HEK293 (cell line): ENCODE data around the gene TBC1D5.

Source experiments
- CTCF ChIA-PET: fragments of 350-600 bp; formaldehyde crosslinking; extraction: SDS; loops from one replicate; lab custom pipeline; 2021; ENCODE audit warnings: antibody characterized with exemption; lab: Yijun Ruan, JAX
- POLR2A ChIA-PET: fragments of 300-600 bp; formaldehyde crosslinking; extraction: SDS; loops from one replicate; lab custom pipeline; 2020; ENCODE audit warnings: antibody characterized with exemption, inconsistent platforms; lab: Yijun Ruan, JAX
- H3K27ac ChIP-seq: fragments of 200-500 bp; sonication (Bioruptor generic); 2 replicates; pipeline ENCODE4 v1.5.1; 2014; ENCODE audit warnings: low read depth, low read length, control low read depth, inconsistent platforms; ENCODE audit errors: extremely low read depth
- H3K36me3 ChIP-seq, 2 experiments: fragments of 200-500 bp in 1 of 2; sonication (Bioruptor generic) in 1 of 2; 1 replicate in 1 of 2; 2 replicates in 1 of 2; pipeline ENCODE4 v1.5.1; 2014 to 2017; ENCODE audit warnings: inconsistent platforms in 2 of 2, low read length in 2 of 2; ENCODE audit not compliant: control insufficient read depth in 2 of 2, insufficient read depth in 1 of 2
- H3K4me1 ChIP-seq: fragments of 200-500 bp; sonication (Bioruptor generic); 2 replicates; pipeline ENCODE4 v1.5.1; 2014; ENCODE audit warnings: mild to moderate bottlenecking, low read length, inconsistent platforms; ENCODE audit not compliant: control insufficient read depth, insufficient read depth
- H3K4me3 ChIP-seq: 2 replicates; pipeline ENCODE4 v1.5.1; 2011; ENCODE audit warnings: low read depth, mild to moderate bottlenecking, control low read depth, low read length, moderate library complexity
- H3K9me3 ChIP-seq: fragments of 200-500 bp; sonication (Bioruptor generic); 2 replicates; pipeline ENCODE4 v1.5.1; 2014; ENCODE audit warnings: low read depth, low read length, inconsistent platforms; ENCODE audit not compliant: control insufficient read depth, insufficient read depth
- GLIS1 ChIP-seq: fragments of 450-650 bp; formaldehyde crosslinking; IDR thresholded peaks from 2 replicates; pipeline ENCODE4 v1.5.1; 2016; ENCODE audit warnings: missing biosample characterization, missing genetic modification characterization
- HOXC10 ChIP-seq: sonication (generic); formaldehyde crosslinking; IDR thresholded peaks from 2 replicates; pipeline ENCODE4 v1.8.1; 2023; ENCODE audit warnings: mild to moderate bottlenecking, missing genetic modification reagents
- KLF10 ChIP-seq: fragments of 450-650 bp; IDR thresholded peaks from 2 replicates; pipeline ENCODE4 v1.5.1; 2018; ENCODE audit warnings: missing biosample characterization, mild to moderate bottlenecking, missing genetic modification characterization
- KLF16 ChIP-seq: fragments of 450-650 bp; formaldehyde crosslinking; IDR thresholded peaks from 2 replicates; pipeline ENCODE4 v1.5.1; 2017; ENCODE audit warnings: missing biosample characterization, missing genetic modification characterization
- PBX3 ChIP-seq: sonication (generic); formaldehyde crosslinking; IDR thresholded peaks from 2 replicates; pipeline ENCODE4 v1.8.1; 2022; ENCODE audit warnings: mild to moderate bottlenecking, moderate library complexity, missing genetic modification reagents
- SCRT2 ChIP-seq: fragments of 450-650 bp; formaldehyde crosslinking; IDR thresholded peaks from 2 replicates; pipeline ENCODE4 v1.5.1; 2016; ENCODE audit warnings: missing biosample characterization, missing genetic modification characterization
- SP2 ChIP-seq: fragments of 450-650 bp; formaldehyde crosslinking; IDR thresholded peaks from 2 replicates; pipeline ENCODE4 v1.5.1; 2016; ENCODE audit warnings: missing biosample characterization, missing genetic modification characterization
- YY1 ChIP-seq: fragments of 450-650 bp; formaldehyde crosslinking; IDR thresholded peaks from 2 replicates; pipeline ENCODE4 v1.5.1; 2018; ENCODE audit warnings: missing biosample characterization, missing genetic modification characterization
- ZBTB1 ChIP-seq: fragments of 450-650 bp; formaldehyde crosslinking; IDR thresholded peaks from 2 replicates; pipeline ENCODE4 v1.5.1; 2016; ENCODE audit warnings: missing biosample characterization, missing genetic modification characterization
- ZBTB20 ChIP-seq: fragments of 450-650 bp; formaldehyde crosslinking; IDR thresholded peaks from 2 replicates; pipeline ENCODE4 v1.5.1; 2016; ENCODE audit warnings: missing biosample characterization, missing genetic modification characterization
- ZBTB21 ChIP-seq: fragments of 450-650 bp; formaldehyde crosslinking; IDR thresholded peaks from 2 replicates; pipeline ENCODE4 v1.5.1; 2017; ENCODE audit warnings: missing biosample characterization, missing genetic modification characterization
- ZNF148 ChIP-seq: fragments of 450-650 bp; formaldehyde crosslinking; IDR thresholded peaks from 2 replicates; pipeline ENCODE4 v1.5.0; 2017; ENCODE audit warnings: missing biosample characterization, missing genetic modification characterization, borderline replicate concordance
- ZNF274 ChIP-seq, 2 experiments: fragments of 200-500 bp in 1 of 2; fragments of 450-650 bp in 1 of 2; sonication (Bioruptor generic) in 1 of 2; formaldehyde crosslinking in 1 of 2; IDR thresholded peaks; 2 replicates each; pipeline versions ENCODE4 v1.5.1 to v1.6.1; 2014 to 2016; ENCODE audit warnings: borderline replicate concordance in 1 of 2, inconsistent platforms in 1 of 2, low read length in 1 of 2, missing biosample characterization in 1 of 2, missing genetic modification characterization in 1 of 2
- ZNF416 ChIP-seq: fragments of 450-650 bp; formaldehyde crosslinking; IDR thresholded peaks from 2 replicates; pipeline ENCODE4 v1.5.1; 2016; ENCODE audit warnings: missing biosample characterization, missing genetic modification characterization
- ZNF513 ChIP-seq: fragments of 450-650 bp; IDR thresholded peaks from 2 replicates; pipeline ENCODE4 v1.5.1; 2018; ENCODE audit warnings: missing biosample characterization, missing genetic modification characterization
- ZNF514 ChIP-seq: fragments of 450-650 bp; formaldehyde crosslinking; IDR thresholded peaks from 2 replicates; pipeline ENCODE4 v1.5.1; 2016; ENCODE audit warnings: missing biosample characterization, missing genetic modification characterization
- ZNF518A ChIP-seq: fragments of 450-650 bp; formaldehyde crosslinking; conservative IDR thresholded peaks from 2 replicates; pipeline ENCODE4 v1.5.1; 2016; ENCODE audit warnings: low read depth, missing biosample characterization, missing genetic modification characterization
- ZNF560 ChIP-seq: fragments of 450-650 bp; formaldehyde crosslinking; IDR thresholded peaks from 2 replicates; pipeline ENCODE4 v1.5.1; 2017; ENCODE audit warnings: missing biosample characterization, missing genetic modification characterization, borderline replicate concordance
- ZNF623 ChIP-seq: fragments of 450-650 bp; formaldehyde crosslinking; IDR thresholded peaks from 2 replicates; pipeline ENCODE4 v1.5.1; 2016; ENCODE audit warnings: missing biosample characterization, missing genetic modification characterization
- ZNF629 ChIP-seq: fragments of 450-650 bp; formaldehyde crosslinking; IDR thresholded peaks from 2 replicates; pipeline ENCODE4 v1.5.1; 2017; ENCODE audit warnings: missing biosample characterization, missing genetic modification characterization
- ZNF704 ChIP-seq: fragments of 450-650 bp; formaldehyde crosslinking; IDR thresholded peaks from 2 replicates; pipeline ENCODE4 v1.5.1; 2016; ENCODE audit warnings: missing biosample characterization, missing genetic modification characterization
- ZNF707 ChIP-seq: fragments of 450-650 bp; formaldehyde crosslinking; IDR thresholded peaks from 2 replicates; pipeline ENCODE4 v1.5.1; 2016; ENCODE audit warnings: missing biosample characterization, missing genetic modification characterization
- ZSCAN18 ChIP-seq: fragments of 450-650 bp; formaldehyde crosslinking; IDR thresholded peaks from 2 replicates; pipeline ENCODE4 v1.5.1; 2016; ENCODE audit warnings: missing biosample characterization, missing genetic modification characterization
- ZXDB ChIP-seq: fragments of 450-650 bp; formaldehyde crosslinking; IDR thresholded peaks from 2 replicates; pipeline ENCODE4 v1.5.1; 2016; ENCODE audit warnings: missing biosample characterization, missing genetic modification characterization

The TBC1D5 gene

GRCh38 chr3:17730318-17730967 is 12.0 kb downstream of the TBC1D5 start:
- Histone ChIP-seq H3K27ac (peak overlapping the region; percentile 62), H3K4me3 (no peak overlapping the region), H3K9me3 (no peaks in the 10 kb centered on the region), H3K36me3 (peaks cover 3% of the 10 kb centered on the region in 2 experiments; a peak in 2 of 3 replicates), H3K4me1 (peaks cover 4% of the 10 kb centered on the region; the same call in 1 of the 2 replicates)
- ChIA-PET CTCF (interaction anchor here (0.6 to 1.0 kb wide), 2 partner anchors 106 to 110 kb away, joined by 3 to 4 read pairs; no protein-coding TSS in a partner anchor), POLR2A (interaction anchor here (0.7 to 1.6 kb wide), 2 partner anchors 10 to 12 kb away, joined by 3 to 7 read pairs; partner anchors contain the start of gene TBC1D5)
- TF ChIP-seq ZBTB1 (peak; percentile 87), ZNF274 (IDR thresholded peaks at IDR 0.05; ENCODE audit: low read length) (no peak), ZNF274 (tag by site-specific recombination; IDR thresholded peaks at IDR 0.05; ENCODE audit: borderline replicate concordance) (no peak), GLIS1 (tag by site-specific recombination) (peak; percentile 99), ZNF560 (no peak), ZNF623 (tag by site-specific recombination) (no peak), KLF10 (tag by site-specific recombination) (peak; percentile 92), ZNF704 (no peak), ZNF513 (tag by site-specific recombination) (peak; percentile 60; the same call in 1 of the 2 replicates), SCRT2 (tag by site-specific recombination) (0 out of 2 replicates have a peak, but pooled peaks have one; percentile 51), PBX3 (no peak), ZNF148 (no peak), ZBTB20 (tag by site-specific recombination) (peak; percentile 41), ZSCAN18 (tag by site-specific recombination) (peak; percentile 88; the same call in 1 of the 2 replicates), HOXC10 (CRISPR knock-in tag) (no peak), ZXDB (tag by site-specific recombination) (peak; percentile 98), ZNF629 (peak; percentile 94), ZNF518A (tag by site-specific recombination) (peak; percentile 69), YY1 (tag by site-specific recombination) (peak; percentile 81; the same call in 1 of the 2 replicates), SP2 (tag by site-specific recombination) (peak; percentile 17; the same call in 1 of the 2 replicates), ZNF707 (tag by site-specific recombination) (no peak), KLF16 (peak; percentile 51; the same call in 1 of the 2 replicates), ZNF416 (tag by site-specific recombination) (no peak), ZNF514 (no peak), ZBTB21 (tag by site-specific recombination) (peak; percentile 86)
